Prostate gland (tissue), 2 donors: ENCODE measurements around the gene MOB1A.

Experiments used
- CTCF ChIP-seq, 4 experiments: fragments of 200-600 bp in 2 of 4; fragments of 450-650 bp in 2 of 4; sonication (generic) in 2 of 4; IDR thresholded peaks; 1 replicate in 3 of 4; 2 replicates in 1 of 4; pipeline ENCODE4 v1.5.1; 2016 to 2019; ENCODE audit warnings: antibody characterized with exemption in 4 of 4, mild to moderate bottlenecking in 2 of 4, moderate library complexity in 2 of 4
- POLR2A ChIP-seq: fragments of 450-650 bp; IDR thresholded peaks from one replicate; pipeline ENCODE4 v1.6.1; 2016; ENCODE audit warnings: antibody characterized with exemption, mild to moderate bottlenecking
- POLR2AphosphoS5 ChIP-seq: sonication (generic); formaldehyde crosslinking; IDR thresholded peaks from one replicate; pipeline ENCODE4 v1.6.1; 2017; ENCODE audit warnings: antibody characterized with exemption

- no peak for TF ChIP-seq CTCF (IDR thresholded peaks at IDR 0.05)
- TF ChIP-seq POLR2A: no peak
- TF ChIP-seq POLR2AphosphoS5: no peak
These were observed 46.8 kb downstream of the MOB1A start for GRCh38 chr2:74131901-74132300.
